Endothelial cell of umbilical vein (primary cell): ENCODE data around the gene HCFC2. TPM values are rescaled to one million over a fixed set of nuclear protein-coding genes. Genes with fewer than 3 reads are reported as not detected.

Experiments used
- BruUV-seq: library from RNA; stranded (reverse); fragments of 400-500 nt; replicated peaks from 2 replicates; lab custom pipeline; 2021; lab: Mats Ljungman, UMichigan
- CTCF ChIA-PET: fragments of 300-600, 350-600 bp; sonication (Branson Sonifier 250); formaldehyde crosslinking; loops from one replicate; lab custom pipeline; 2021; ENCODE audit warnings: antibody characterized with exemption, inconsistent platforms; lab: Charles Lee
- POLR2A ChIA-PET: fragments of 300-600, 350-600 bp; sonication (Branson Sonifier 250); formaldehyde crosslinking; loops from one replicate; lab custom pipeline; 2021; ENCODE audit warnings: antibody characterized with exemption, inconsistent platforms; lab: Charles Lee
- DNase-seq: peaks from one replicate; pipeline ENCODE4 v3.0.0-alpha.2; 2011; ENCODE audit warnings: low read depth, low spot score
- FAIRE-seq: peaks from 2 replicates; lab custom pipeline; 2011; peaks lifted over from hg19 to GRCh38; lab: Jason Lieb, UNC
- H2AFZ ChIP-seq: 2 replicates; pipeline ENCODE4 v1.6.0; 2012; ENCODE audit warnings: low read depth, low read length, control low read depth, inconsistent platforms
- H3K27ac ChIP-seq: 2 replicates; pipeline ENCODE4 v1.5.1; 2011; ENCODE audit warnings: low read depth, mild to moderate bottlenecking, control low read depth, low read length, moderate library complexity; ENCODE audit not compliant: insufficient read depth
- H3K27me3 ChIP-seq, 2 experiments: 2 replicates each; pipeline versions ENCODE4 v1.6.0 to v1.6.1; 2011; ENCODE audit warnings: low read length in 2 of 2, mixed read lengths in 1 of 2; ENCODE audit not compliant: control insufficient read depth in 2 of 2, insufficient read depth in 2 of 2
- H3K36me3 ChIP-seq, 2 experiments: 2 replicates in 1 of 2; 3 replicates in 1 of 2; pipeline ENCODE4 v1.5.1; 2011; ENCODE audit warnings: low read length in 2 of 2, mild to moderate bottlenecking in 1 of 2, moderate library complexity in 1 of 2; ENCODE audit not compliant: control insufficient read depth in 2 of 2, insufficient read depth in 2 of 2; ENCODE audit errors: extremely low read depth in 1 of 2
- H3K4me1 ChIP-seq: 3 replicates; pipeline ENCODE4 v1.5.1; 2011; ENCODE audit warnings: mild to moderate bottlenecking, low read length; ENCODE audit not compliant: control insufficient read depth, insufficient read depth; ENCODE audit errors: extremely low read depth
- H3K4me2 ChIP-seq: 2 replicates; pipeline ENCODE4 v1.6.1; 2011; ENCODE audit warnings: low read length, control low read depth, mixed read lengths; ENCODE audit not compliant: insufficient read depth
- H3K4me3 ChIP-seq, 3 experiments: fragments of 200-600 bp in 1 of 3; sonication (generic), shearing (Covaris generic) in 1 of 3; replicated peaks in 1 of 3; 2 replicates each; pipeline ENCODE4 v1.5.1; 2011 to 2016; ENCODE audit warnings: control low read depth in 3 of 3, low read length in 3 of 3, mild to moderate bottlenecking in 2 of 3, inconsistent platforms in 1 of 3, low read depth in 1 of 3, moderate library complexity in 1 of 3; ENCODE audit not compliant: insufficient read depth in 1 of 3
- H3K79me2 ChIP-seq: 2 replicates; pipeline ENCODE4 v1.6.0; 2012; ENCODE audit warnings: low read length, inconsistent platforms; ENCODE audit not compliant: control insufficient read depth, insufficient read depth
- H3K9ac ChIP-seq: replicated peaks from 2 replicates; pipeline ENCODE3; 2011; ENCODE audit warnings: low read length, control low read depth; ENCODE audit not compliant: insufficient read depth; ENCODE audit errors: extremely low read depth
- H3K9me1 ChIP-seq: replicated peaks from 3 replicates; pipeline ENCODE4 v1.6.0; 2011; ENCODE audit warnings: mild to moderate bottlenecking, low read length; ENCODE audit not compliant: control insufficient read depth, insufficient read depth; ENCODE audit errors: extremely low read depth
- H3K9me3 ChIP-seq: replicated peaks from 2 replicates; pipeline ENCODE4 v1.5.1; 2012; ENCODE audit warnings: low read length, inconsistent platforms; ENCODE audit not compliant: control insufficient read depth, insufficient read depth
- H4K20me1 ChIP-seq: replicated peaks from 2 replicates; pipeline ENCODE3; 2011; ENCODE audit warnings: mild to moderate bottlenecking, low read length; ENCODE audit not compliant: control insufficient read depth, insufficient read depth; ENCODE audit errors: extremely low read depth
- EZH2 ChIP-seq: IDR thresholded peaks from 2 replicates; pipeline ENCODE4 v1.6.1; 2012; ENCODE audit warnings: borderline replicate concordance, low read depth, mild to moderate bottlenecking, moderate library complexity, low read length, inconsistent platforms; ENCODE audit not compliant: severe bottlenecking
- FOS ChIP-seq: IDR thresholded peaks from 2 replicates; pipeline ENCODE4 v1.6.1; 2011; ENCODE audit warnings: mild to moderate bottlenecking, low read length, moderate library complexity, borderline replicate concordance; ENCODE audit not compliant: insufficient read depth
- GATA2 ChIP-seq: IDR thresholded peaks from 2 replicates; pipeline ENCODE4 v1.7.0; 2011; ENCODE audit warnings: low read depth, mild to moderate bottlenecking, moderate library complexity, mixed read lengths, low read length; ENCODE audit not compliant: insufficient read length, insufficient read depth
- JUN ChIP-seq: IDR thresholded peaks from 2 replicates; pipeline ENCODE4 v1.6.1; 2011; ENCODE audit warnings: borderline replicate concordance, low read depth; ENCODE audit not compliant: insufficient read length, insufficient read depth
- MYC ChIP-seq: IDR thresholded peaks from one replicate; pipeline ENCODE4 v1.6.1; 2011; ENCODE audit warnings: mild to moderate bottlenecking, low read depth, low read length
- POLR2A ChIP-seq: IDR thresholded peaks from 2 replicates; pipeline ENCODE4 v1.6.1; 2012; ENCODE audit warnings: low read depth, mild to moderate bottlenecking, control low read depth, low read length
- POLR2AphosphoS5 ChIP-seq: IDR thresholded peaks from 2 replicates; pipeline ENCODE4 v1.6.1; 2012; ENCODE audit warnings: low read depth, mild to moderate bottlenecking, control low read depth, low read length, moderate library complexity; ENCODE audit not compliant: insufficient read depth
- dilution Hi-C: fragments of 300-500 bp; cut with MboI; formaldehyde crosslinking; loops from one replicate; pipeline ENCODE4 v1.15.0; 2019; ENCODE audit warnings: low sequenced_read_pairs; ENCODE audit not compliant: extremely low pct_ligation_motif_present
- intact Hi-C: fragments of 100-400 bp; cut with micrococcal nuclease; formaldehyde crosslinking; loops from one replicate; pipeline ENCODE4 v1.10.0; 2022
- polyA plus RNA-seq, 4 experiments: library from polyadenylated mRNA; depleted of rRNA in 3 of 4; stranded (reverse) in 3 of 4; unstranded in 1 of 4; fragments of >200 nt; gene quantifications; 2 replicates each; pipeline versions ENCODE4 v1.2.1 to v1.2.3, GENCODE V29; 2011 to 2012; ENCODE audit warnings: missing spikeins in 1 of 4
- total RNA-seq: library from RNA; stranded (reverse); gene quantifications from 2 replicates; pipeline ENCODE4 v1.2.3, GENCODE V29; 2021
- TF ChIP-seq, protein P1 (sequence below): IDR thresholded peaks from 2 replicates; pipeline ENCODE4 v1.6.1; 2011; ENCODE audit not compliant: insufficient read depth, insufficient read length
- TF ChIP-seq, protein P2 (sequence below), 2 donors: IDR thresholded peaks; 1 replicate in 1 of 2; 2 replicates in 1 of 2; pipeline ENCODE4 v1.5.1; 2011; ENCODE audit warnings: low read length in 2 of 2, mild to moderate bottlenecking in 2 of 2, moderate library complexity in 2 of 2, control low read depth in 1 of 2, inconsistent platforms in 1 of 2, low read depth in 1 of 2; ENCODE audit not compliant: insufficient read depth in 1 of 2; ENCODE audit errors: extremely low read depth in 1 of 2

HCFC2 gene
- total and polyA plus RNA-seq, 2 donors (not counting 3 experiments of a cell fraction or from before 2014, with no cell fraction given): 6.0 to 15.6 TPM

DNA sequence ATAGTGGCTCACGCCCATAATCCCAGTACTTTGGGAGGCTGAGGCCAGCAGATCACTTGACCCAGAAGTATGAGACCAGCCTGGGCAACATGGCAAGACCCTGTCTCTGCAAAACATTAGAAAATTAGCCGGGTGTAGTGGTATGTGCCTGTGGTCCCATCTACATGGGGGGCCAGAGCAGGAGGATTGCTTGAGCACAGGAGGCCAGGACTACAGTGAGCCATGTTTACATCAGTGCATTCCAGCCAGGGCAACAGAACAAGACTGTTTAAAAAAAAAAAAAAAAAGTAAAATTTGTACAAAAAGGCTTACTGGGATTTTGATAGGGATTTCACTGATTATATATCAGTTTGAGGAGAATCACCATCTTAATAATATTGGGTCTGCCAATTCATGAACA lies 7.8 kb downstream of the HCFC2 start:
- ChIA-PET POLR2A (no interaction called here), CTCF (no interaction called here)
- Histone ChIP-seq H3K9ac (no peak overlapping the region), H3K4me1 (no peaks in the 10 kb centered on the region), H2AFZ (no peak overlapping the region), H3K27me3 (no peaks in the 10 kb centered on the region), H3K79me2 (peaks cover 8% of the 10 kb centered on the region), H4K20me1 (no peaks in the 10 kb centered on the region), H3K4me2 (no peak overlapping the region), H3K27ac (no peak overlapping the region), H3K4me3 (no peak overlapping the region), H3K9me1 (no peaks in the 10 kb centered on the region), H3K36me3 (peaks cover 0 to 2% of the 10 kb centered on the region in 2 experiments), H3K9me3 (no peaks in the 10 kb centered on the region)
- no TSS peak for BruUV-seq
- FAIRE-seq (no peak), DNase-seq (no peak)
- TF ChIP-seq MYC: no peak
- no peak for TF ChIP-seq FOS
- TF ChIP-seq, protein P1, sequence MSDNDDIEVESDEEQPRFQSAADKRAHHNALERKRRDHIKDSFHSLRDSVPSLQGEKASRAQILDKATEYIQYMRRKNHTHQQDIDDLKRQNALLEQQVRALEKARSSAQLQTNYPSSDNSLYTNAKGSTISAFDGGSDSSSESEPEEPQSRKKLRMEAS: no peak
- no peak for TF ChIP-seq GATA2
- TF ChIP-seq, protein P2, sequence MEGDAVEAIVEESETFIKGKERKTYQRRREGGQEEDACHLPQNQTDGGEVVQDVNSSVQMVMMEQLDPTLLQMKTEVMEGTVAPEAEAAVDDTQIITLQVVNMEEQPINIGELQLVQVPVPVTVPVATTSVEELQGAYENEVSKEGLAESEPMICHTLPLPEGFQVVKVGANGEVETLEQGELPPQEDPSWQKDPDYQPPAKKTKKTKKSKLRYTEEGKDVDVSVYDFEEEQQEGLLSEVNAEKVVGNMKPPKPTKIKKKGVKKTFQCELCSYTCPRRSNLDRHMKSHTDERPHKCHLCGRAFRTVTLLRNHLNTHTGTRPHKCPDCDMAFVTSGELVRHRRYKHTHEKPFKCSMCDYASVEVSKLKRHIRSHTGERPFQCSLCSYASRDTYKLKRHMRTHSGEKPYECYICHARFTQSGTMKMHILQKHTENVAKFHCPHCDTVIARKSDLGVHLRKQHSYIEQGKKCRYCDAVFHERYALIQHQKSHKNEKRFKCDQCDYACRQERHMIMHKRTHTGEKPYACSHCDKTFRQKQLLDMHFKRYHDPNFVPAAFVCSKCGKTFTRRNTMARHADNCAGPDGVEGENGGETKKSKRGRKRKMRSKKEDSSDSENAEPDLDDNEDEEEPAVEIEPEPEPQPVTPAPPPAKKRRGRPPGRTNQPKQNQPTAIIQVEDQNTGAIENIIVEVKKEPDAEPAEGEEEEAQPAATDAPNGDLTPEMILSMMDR (IDR thresholded peaks at IDR 0.05; ENCODE audit: extremely low read depth in 1 of 2, insufficient read depth in 1 of 2, low read depth in 1 of 2, low read length in 2 of 2): no peak
- no peak for TF ChIP-seq EZH2
- no peak for TF ChIP-seq POLR2A
- TF ChIP-seq JUN: no peak
- TF ChIP-seq POLR2AphosphoS5: no peak
- dilution Hi-C loops (no loop called here), intact Hi-C loops (no loop called here)
